Heart left ventricle (tissue), 16 donors: ENCODE data around the gene ELAVL2. TPM values are rescaled to one million over a fixed set of nuclear protein-coding genes. Genes with fewer than 3 reads are reported as not detected.

Experiments
- ATAC-seq, 4 donors: fragments of 200-7000 bp; cut with Tn5 transposase; one replicate each; pipeline ENCODE4 v1.9.1; 2020 to 2022; ENCODE audit warnings: moderate library complexity in 4 of 4, mild to moderate bottlenecking in 3 of 4, moderate number of reproducible peaks in 1 of 4
- DNase-seq, 5 donors: peaks; one replicate each; pipeline ENCODE4 v3.0.0-alpha.2; 2020
- H3K27ac ChIP-seq, 12 donors: fragments of 200-600 bp; sonication (generic) in 4 of 12; one replicate each; pipeline versions ENCODE4 v1.5.0 to v1.8.0; 2016 to 2022; ENCODE audit warnings: mild to moderate bottlenecking in 2 of 12
- H3K27me3 ChIP-seq, 9 donors: fragments of 200-600 bp; sonication (generic) in 2 of 9; one replicate each; pipeline versions ENCODE4 v1.5.1 to v1.8.0; 2016 to 2022; ENCODE audit warnings: mild to moderate bottlenecking in 3 of 9
- H3K36me3 ChIP-seq, 9 donors: fragments of 200-600 bp; sonication (generic) in 2 of 9; one replicate each; pipeline versions ENCODE4 v1.5.0 to v1.8.0; 2018 to 2022; ENCODE audit warnings: mild to moderate bottlenecking in 2 of 9
- H3K4me1 ChIP-seq, 12 donors: fragments of 200-600 bp; sonication (generic) in 4 of 12; one replicate each; pipeline versions ENCODE4 v1.5.0 to v1.8.0; 2016 to 2022; ENCODE audit warnings: mild to moderate bottlenecking in 3 of 12
- H3K4me3 ChIP-seq, 12 donors: fragments of 200-600 bp; sonication (generic) in 4 of 12; one replicate each; pipeline versions ENCODE4 v1.5.0 to v1.8.0; 2017 to 2022; ENCODE audit warnings: mild to moderate bottlenecking in 9 of 12, moderate library complexity in 4 of 12
- H3K9me3 ChIP-seq, 12 donors: fragments of 200-600 bp; sonication (generic) in 4 of 12; one replicate each; pipeline versions ENCODE4 v1.5.0 to v1.8.0; 2016 to 2022; ENCODE audit warnings: mild to moderate bottlenecking in 1 of 12
- POLR2A ChIP-seq, 2 donors: fragments of 450-650 bp; IDR thresholded peaks; one replicate each; pipeline ENCODE4 v1.6.1; 2017; ENCODE audit warnings: antibody characterized with exemption in 2 of 2, mild to moderate bottlenecking in 2 of 2, moderate library complexity in 2 of 2
- WGBS, 4 donors: extraction: QIAGEN DNeasy Blood & Tissue Kit in 2 of 4; methylation state at CpG; one replicate each; pipeline versions ENCODE4 v1.1.5 to v1.1.7; 2013 to 2018; 5-methylcytosine and 5-hydroxymethylcytosine counted together
- intact Hi-C, 10 donors: fragments of 100-400 bp; cut with DNase I; formaldehyde crosslinking; loops; one replicate each; pipeline versions ENCODE4 v1.11.1 to v1.14.2; 2022
- polyA plus RNA-seq, 2 donors: library from polyadenylated mRNA; stranded (reverse); fragments of 200-250 nt; gene quantifications; one replicate each; pipeline ENCODE4 v1.2.3, GENCODE V29; 2013
- total RNA-seq, 9 donors: library from RNA; depleted of rRNA in 2 of 9; stranded (reverse); fragments of >200 nt in 2 of 9; fragmentation: NEBNext Ultra II Directional in 3 of 9; extraction: Animal tissue kit (Norgen Biotek cat#: 25700) in 3 of 9; gene quantifications; one replicate each; pipeline versions ENCODE4 v1.1.0 to v1.2.4, GENCODE V29; 2016 to 2023
- TF ChIP-seq, protein P1 (sequence below), 12 donors: fragments of 200-600 bp; sonication (generic) in 4 of 12; IDR thresholded peaks; one replicate each; pipeline versions ENCODE4 v1.5.0 to v1.8.0; 2018 to 2022; ENCODE audit warnings: antibody characterized with exemption in 12 of 12, mild to moderate bottlenecking in 5 of 12
- donor health status: ischemic (EF 13 %, LVEDD 7.1; RV severe dilation, severe dysfunction).
- donor health status: healthy with polysubstance abuse.
- donor health status: DM: no; HTN: yes; CAD: no.
- donor health status: DM: no; HTN: no; CAD: no.
- donor health status: ischemic (EF 25% LVEDD 6.9; RV normal size, moderate dysfunction).
- donor health status: ischemic (EF 25% LVEDD 5.7; RV mildly dilated, moderate dysfunction).
- donor health status: healthy.
- donor health status: DM: yes; HTN: yes; CAD: no.
- donor health status: ischemic (EF 35%, LVEDD 5.7; RV mildly dilated, moderate dysfunction).
- donor health status: nonischemic (EF 11% LVEDD 7.7; RV severe dilation, severe dysfunction).
- donor health status: DM: yes; HTN: yes; CAD: no.
- donor health status: PGD.
- donor health status: ischemic (EF 29% LVEDD 5.4; RV normal size, mild dysfunction).
- donor health status: nonischemic (EF 23%, LVEDD 6.1; RV moderate dilation, normal function).

The ELAVL2 gene
- total and polyA plus RNA-seq, 11 donors = 0.08 to 0.30 (median 0.19) TPM; not detected in 6

DNA sequence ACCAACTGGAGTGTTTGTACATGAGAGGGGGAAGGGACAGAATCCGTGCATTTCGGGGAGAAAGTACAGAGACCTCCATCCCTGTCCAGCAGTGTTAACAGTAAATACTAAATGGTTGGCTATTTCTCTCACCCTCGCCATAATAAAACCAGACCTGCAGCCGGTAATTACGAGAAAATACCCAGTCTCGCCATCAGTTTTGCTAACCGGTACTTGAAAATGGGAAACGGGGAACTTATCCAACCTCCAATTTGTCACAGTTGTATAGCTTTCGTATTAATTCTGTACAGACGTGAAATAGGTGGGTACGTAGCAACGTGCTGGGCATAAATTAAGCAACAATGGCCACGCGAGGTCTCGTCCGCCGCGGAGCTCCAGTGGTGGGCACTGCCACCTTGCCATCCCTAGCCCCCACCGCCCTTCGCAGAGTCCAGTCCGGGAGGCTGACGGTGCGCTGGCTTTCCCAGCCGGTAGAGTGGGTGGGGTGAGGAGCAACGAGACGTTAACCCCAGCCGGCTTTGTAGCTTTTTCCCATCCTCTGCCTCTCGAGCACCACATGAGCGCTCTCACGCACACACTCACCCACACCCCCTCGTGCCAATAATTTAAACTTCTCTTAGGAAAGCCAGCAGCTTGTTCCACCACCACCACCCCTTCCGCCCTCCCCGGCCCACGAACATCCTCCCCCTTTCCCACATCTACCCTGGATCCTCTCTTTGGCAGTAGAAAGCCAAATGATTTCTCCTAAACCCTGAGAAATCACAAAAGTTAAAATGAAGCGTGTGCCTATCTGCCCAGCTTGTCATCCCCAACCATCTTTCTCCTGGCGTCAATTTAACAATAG lies 1.8 kb downstream of the ELAVL2 start:
- no peaks in the 10 kb centered on the region for H3K9me3 ChIP-seq
- no peak overlapping the region for H3K4me3 ChIP-seq
- whole genome bisulfite sequencing, 4 donors = 3 to 5% (median 4%) methylated on average over 36 of the region's 36 CpGs
- intact Hi-C loops = no loop called here
- DNase-seq (peak in 1 of 5 donors; percentile 28), ATAC-seq (no peak)
- TF ChIP-seq, protein P1, sequence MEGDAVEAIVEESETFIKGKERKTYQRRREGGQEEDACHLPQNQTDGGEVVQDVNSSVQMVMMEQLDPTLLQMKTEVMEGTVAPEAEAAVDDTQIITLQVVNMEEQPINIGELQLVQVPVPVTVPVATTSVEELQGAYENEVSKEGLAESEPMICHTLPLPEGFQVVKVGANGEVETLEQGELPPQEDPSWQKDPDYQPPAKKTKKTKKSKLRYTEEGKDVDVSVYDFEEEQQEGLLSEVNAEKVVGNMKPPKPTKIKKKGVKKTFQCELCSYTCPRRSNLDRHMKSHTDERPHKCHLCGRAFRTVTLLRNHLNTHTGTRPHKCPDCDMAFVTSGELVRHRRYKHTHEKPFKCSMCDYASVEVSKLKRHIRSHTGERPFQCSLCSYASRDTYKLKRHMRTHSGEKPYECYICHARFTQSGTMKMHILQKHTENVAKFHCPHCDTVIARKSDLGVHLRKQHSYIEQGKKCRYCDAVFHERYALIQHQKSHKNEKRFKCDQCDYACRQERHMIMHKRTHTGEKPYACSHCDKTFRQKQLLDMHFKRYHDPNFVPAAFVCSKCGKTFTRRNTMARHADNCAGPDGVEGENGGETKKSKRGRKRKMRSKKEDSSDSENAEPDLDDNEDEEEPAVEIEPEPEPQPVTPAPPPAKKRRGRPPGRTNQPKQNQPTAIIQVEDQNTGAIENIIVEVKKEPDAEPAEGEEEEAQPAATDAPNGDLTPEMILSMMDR (IDR thresholded peaks at IDR 0.05) = no peak
- no peak for TF ChIP-seq POLR2A (IDR thresholded peaks at IDR 0.05)
- no peak overlapping the region for H3K27ac ChIP-seq
- H3K4me1 ChIP-seq = peaks cover 0 to 45% (median 13%) of the 10 kb centered on the region in 12 donors
- H3K27me3 ChIP-seq = peaks cover 45 to 98% (median 86%) of the 10 kb centered on the region in 9 donors
- H3K36me3 ChIP-seq = no peaks in the 10 kb centered on the region

DNA sequence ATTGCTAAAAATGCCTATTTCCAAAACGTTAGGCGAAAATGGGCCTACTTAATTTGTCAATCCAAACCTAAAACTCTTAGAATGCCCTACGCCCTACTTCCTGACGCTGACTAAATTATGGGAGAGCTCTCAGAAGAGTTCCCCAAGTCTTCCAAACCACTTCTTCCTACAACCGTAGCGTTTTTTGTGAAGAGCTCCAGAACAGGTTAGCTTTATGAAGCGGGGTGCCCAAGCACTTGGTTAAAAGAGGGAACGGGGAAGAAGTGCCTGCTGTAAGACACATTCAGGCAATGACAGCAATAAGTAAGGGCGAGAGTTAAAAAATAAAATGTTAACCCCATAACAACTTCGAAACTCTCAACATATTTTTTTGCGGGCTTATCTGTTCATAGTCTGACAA lies 2.8 kb downstream of the ELAVL2 start:
- intact Hi-C loops = no loop called here
- TF ChIP-seq, protein P1 (IDR thresholded peaks at IDR 0.05) = no peak
- TF ChIP-seq POLR2A (IDR thresholded peaks at IDR 0.05) = no peak
- Histone ChIP-seq H3K27ac (no peak overlapping the region), H3K36me3 (no peaks in the 10 kb centered on the region), H3K4me1 (peaks cover 0 to 45% (median 13%) of the 10 kb centered on the region in 12 donors), H3K27me3 (peaks cover 48 to 99% (median 82%) of the 10 kb centered on the region in 9 donors), H3K4me3 (no peak overlapping the region), H3K9me3 (no peaks in the 10 kb centered on the region)
- DNase-seq = no peak
- ATAC-seq = no peak
- 20 to 31% (median 26%) methylated on average over 11 of the region's 11 CpGs for WGBS, 4 donors

GRCh38 chr9:23822261-23823169 lies 3.5 kb downstream of the ELAVL2 start:
- Histone ChIP-seq H3K36me3 (no peaks in the 10 kb centered on the region), H3K9me3 (no peaks in the 10 kb centered on the region), H3K4me1 (peaks cover 0 to 45% (median 13%) of the 10 kb centered on the region in 12 donors), H3K4me3 (peak overlapping the region in 7 of 12 donors; percentile 22 to 56 (median 45)), H3K27me3 (peaks cover 47 to 96% (median 81%) of the 10 kb centered on the region in 9 donors), H3K27ac (no peak overlapping the region)
- intact Hi-C loops = no loop called here
- 3 to 10% (median 6%) methylated on average over 46 of the region's 46 CpGs for WGBS, 4 donors
- ATAC-seq (no peak), DNase-seq (peak in 1 of 5 donors; percentile 47)
- TF ChIP-seq POLR2A (IDR thresholded peaks at IDR 0.05) = no peak
- TF ChIP-seq, protein P1 (IDR thresholded peaks at IDR 0.05) = no peak
